H1 (cell line): Measurements from ENCODE around the gene RTN3. TPM values are rescaled to one million over a fixed set of nuclear protein-coding genes. Genes with fewer than 3 reads are reported as not detected.

ENCODE experiments used
- POLR2A ChIP-seq, 2 experiments: IDR thresholded peaks; 1 replicate in 1 of 2; 2 replicates in 1 of 2; pipeline ENCODE4 v1.6.1; 2011; ENCODE audit warnings: low read depth in 2 of 2, low read length in 2 of 2, mild to moderate bottlenecking in 2 of 2; ENCODE audit errors: control extremely low read depth in 1 of 2
- RFX5 ChIP-seq: IDR thresholded peaks from 2 replicates; pipeline ENCODE4 v1.6.1; 2011; ENCODE audit warnings: low read depth, low read length, improper control_type of control experiment, borderline replicate concordance
- polyA plus RNA-seq, 7 experiments: library from polyadenylated mRNA; depleted of rRNA in 3 of 7; stranded (reverse) in 5 of 7; unstranded in 2 of 7; fragments of >200 nt in 5 of 7; fragments of 200-250 nt in 2 of 7; gene quantifications; 1 replicate in 5 of 7; 2 replicates in 1 of 7; 4 replicates in 1 of 7; pipeline versions ENCODE4 v1.2.1 to v1.2.3, GENCODE V29; 2011 to 2013; ENCODE audit warnings: missing spikeins in 2 of 7, mixed read lengths in 2 of 7
- total RNA-seq: library from RNA; stranded (reverse); fragmentation: NEBNext Ultra II Directional; extraction: Animal tissue kit (Norgen Biotek cat#: 25700); gene quantifications from 2 replicates; pipeline ENCODE4 v1.2.1, GENCODE V29; 2021

Gene RTN3
- total and polyA plus RNA-seq, 2 of the 8 experiments (the other 6 are each of a cell fraction or from before 2014, with no cell fraction given), result 160 to 203 TPM

- no peak for TF ChIP-seq RFX5
- TF ChIP-seq POLR2A (IDR thresholded peaks at IDR 0.05; ENCODE audit: control extremely low read depth in 1 of 2, low read depth in 2 of 2, low read length in 2 of 2), result no peak
Observed at GRCh38 chr11:63736864-63737263, 55.6 kb downstream of the RTN3 start (continued).
